ENCODE measurements around the gene RWDD1.

Gene RWDD1

DNA sequence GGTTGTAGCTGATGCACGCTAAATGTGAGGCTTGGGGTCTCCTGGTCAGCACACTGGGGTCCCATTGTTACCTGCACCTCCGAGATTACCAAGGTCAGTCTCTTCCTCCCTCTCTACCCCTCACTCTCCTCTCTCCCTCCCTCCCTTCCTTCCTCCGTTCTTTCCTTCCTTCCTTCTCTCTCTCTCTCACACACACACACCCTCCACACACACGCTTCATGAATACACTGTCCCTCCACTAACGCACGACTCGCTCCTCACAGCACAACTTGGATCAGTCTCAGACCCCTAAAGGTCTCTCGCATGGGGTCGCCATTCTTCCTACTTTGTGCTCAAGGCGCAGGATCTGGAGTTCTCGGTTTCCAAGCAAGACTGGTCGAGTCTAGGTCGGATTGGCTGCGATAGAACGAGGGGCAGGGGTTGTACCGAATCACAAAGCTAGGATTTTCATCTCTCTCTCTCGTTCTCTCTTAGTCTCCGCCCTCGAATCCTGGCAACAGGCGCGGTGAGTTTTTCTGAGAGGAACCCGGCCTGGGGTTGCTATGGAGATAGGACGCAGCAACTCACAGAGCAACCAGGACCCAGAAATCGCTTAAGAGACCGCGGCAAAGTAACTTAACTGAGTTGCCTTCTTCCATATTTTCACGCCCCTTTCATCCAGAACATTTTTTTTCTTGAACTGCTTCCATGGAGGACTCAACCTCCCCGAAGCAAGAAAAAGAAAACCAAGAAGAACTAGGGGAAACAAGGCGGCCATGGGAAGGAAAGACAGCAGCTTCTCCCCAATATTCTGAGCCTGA is 44.8 kb downstream of the RWDD1 start, which contains the start of gene RSPH4A:
Gene RSPH4A (plus strand): TSS at position 543 of the 800 bp plus-strand sequence. CDS start 145 bp downstream, at position 688.
- peak; percentile 93 for DNase-seq

DNA sequence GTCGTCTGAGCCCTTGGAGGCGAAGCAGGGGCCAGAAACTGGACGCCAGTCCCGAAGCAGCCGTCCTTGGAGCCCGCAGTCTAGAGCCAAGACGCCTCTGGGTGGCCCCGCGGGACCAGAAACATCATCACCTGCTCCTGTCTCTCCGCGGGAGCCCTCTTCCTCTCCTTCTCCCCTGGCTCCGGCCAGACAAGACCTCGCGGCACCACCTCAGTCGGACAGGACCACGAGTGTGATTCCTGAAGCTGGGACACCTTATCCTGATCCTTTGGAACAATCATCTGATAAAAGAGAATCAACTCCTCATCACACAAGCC is 45.4 kb downstream of the RWDD1 start:
- no peak for DNase-seq

GRCh38 chr6:116624036-116624805 is 52.9 kb downstream of the RWDD1 start:
- DNase-seq, result no peak

GRCh38 chr6:116625872-116626271 is 54.6 kb downstream of the RWDD1 start:
- no peak for DNase-seq

- no peak for DNase-seq
Measured at GRCh38 chr6:116629563-116629981, 58.3 kb downstream of the RWDD1 start.

DNA sequence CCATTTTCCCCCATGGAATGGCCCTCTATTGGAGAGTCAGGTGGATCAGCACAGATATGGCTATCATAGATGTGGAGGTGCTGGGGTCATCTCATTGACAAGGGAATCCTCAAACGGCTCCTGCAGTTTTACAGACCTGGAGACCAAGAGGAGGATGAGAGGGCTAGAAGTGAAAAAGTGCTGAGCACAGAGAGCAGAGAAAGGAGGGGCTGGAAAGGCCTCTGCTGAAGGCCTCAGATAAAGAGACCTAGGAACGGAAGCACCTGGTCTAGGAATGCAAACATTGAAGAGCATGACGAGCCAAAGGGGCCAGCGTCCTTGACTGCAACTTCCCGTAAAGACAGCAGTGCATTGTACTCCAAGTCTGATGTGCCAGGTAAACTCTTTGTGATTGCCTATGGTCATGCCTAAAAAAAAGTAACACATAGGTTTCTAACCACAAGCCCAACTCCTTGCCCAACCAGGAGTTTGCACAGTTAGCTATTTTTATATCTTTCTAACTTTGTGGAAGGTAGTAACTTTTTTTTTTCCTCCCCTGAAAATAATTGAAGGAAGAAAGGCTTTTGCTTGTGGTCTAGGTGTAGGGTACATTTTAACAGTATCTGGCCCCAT is 60.2 kb downstream of the RWDD1 start:
- no peak for DNase-seq

GRCh38 chr6:116633685-116634084 is 62.4 kb downstream of the RWDD1 start:
- DNase-seq, result no peak
